Measurements from ENCODE around the gene GRAMD1C.

Gene GRAMD1C

DNA sequence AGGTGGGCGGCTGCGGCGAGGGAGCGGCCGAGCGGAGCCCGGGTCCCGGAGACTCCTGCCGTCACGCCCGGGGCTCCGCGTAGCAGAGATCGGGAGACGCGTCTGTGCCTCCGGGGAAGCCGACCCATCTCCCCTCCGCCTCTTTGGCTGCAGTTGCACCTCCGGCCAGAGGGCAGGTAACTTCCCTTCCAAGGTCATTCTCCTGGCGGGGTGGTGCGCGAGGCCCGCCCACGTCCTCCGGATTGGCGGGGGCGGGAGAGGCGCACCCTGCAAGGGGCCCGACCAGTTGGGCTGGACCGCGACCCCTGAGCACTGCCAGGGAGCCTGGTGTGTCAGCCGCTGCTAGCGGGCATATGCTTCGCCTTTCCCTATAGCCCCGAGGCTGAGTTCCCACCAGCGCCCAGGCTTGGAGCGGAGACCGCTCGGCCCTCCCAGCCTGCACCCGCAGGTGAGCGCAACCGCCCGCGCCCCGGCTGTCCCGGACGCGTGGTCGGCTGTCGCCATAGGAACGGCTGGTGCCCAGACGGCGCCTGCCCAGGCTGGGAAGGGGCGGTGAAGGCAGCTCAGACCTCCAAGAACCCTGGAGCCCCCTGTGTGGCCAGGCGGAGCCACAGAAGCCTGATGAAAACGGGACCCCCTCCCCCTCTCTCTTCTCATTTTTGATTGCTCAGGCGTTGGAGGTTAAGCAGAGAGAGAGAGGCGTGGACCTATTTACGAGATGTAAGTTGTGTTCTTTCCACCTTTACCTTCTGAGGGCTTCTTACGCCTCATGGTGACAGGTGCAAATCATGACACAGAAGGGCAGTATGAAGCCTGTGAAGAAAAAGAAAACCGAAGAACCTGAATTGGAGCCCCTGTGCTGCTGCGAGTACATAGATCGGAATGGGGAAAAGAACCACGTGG is 109.7 kb downstream of the GRAMD1C start:
- DNase-seq (ENCODE audit: low read depth in 2 of 2), result no peak

- DNase-seq (ENCODE audit: low read depth in 2 of 2), result no peak
These were observed 114.3 kb downstream of the GRAMD1C start for GRCh38 chr3:113952921-113953320.

DNA sequence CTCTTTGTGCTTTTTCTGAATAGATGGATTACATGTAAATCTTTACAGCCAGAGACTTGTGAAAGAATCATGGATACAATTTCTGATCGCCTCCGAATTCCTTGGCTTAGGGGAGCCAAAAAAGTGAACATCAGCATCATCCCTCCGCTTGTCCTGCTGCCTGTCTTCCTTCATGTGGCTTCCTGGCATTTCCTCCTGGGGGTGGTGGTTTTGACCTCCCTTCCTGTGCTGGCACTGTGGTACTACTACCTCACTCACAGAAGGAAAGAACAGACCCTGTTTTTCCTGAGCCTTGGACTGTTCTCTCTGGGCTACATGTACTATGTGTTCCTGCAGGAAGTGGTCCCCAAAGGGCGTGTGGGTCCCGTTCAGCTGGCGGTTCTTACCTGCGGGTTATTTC is 115.1 kb downstream of the GRAMD1C start:
- DNase-seq (ENCODE audit: low read depth in 2 of 2), result no peak

GRCh38 chr3:113954091-113954685 is 115.6 kb downstream of the GRAMD1C start:
- no peak for DNase-seq (ENCODE audit: low read depth in 2 of 2)

DNA sequence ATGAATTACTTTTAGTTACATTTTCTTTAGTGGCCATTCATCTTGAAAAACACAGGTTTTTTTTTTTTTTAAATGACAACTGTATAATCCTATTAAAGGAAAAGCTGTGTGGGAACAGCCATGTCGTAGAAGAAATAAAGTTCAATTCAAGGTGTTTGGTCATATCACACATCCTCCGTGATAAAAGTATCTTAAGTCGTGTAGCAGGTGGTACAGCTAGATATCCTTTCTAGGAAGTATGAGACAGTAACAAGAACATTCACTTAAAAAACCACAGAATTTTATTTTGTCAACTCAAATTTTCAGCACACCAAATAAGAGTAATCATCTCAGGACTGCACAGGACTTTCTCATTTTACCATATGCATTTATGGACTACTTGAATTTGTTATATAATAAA is 125.3 kb downstream of the GRAMD1C start:
- DNase-seq (ENCODE audit: low read depth in 2 of 2), result no peak

DNA sequence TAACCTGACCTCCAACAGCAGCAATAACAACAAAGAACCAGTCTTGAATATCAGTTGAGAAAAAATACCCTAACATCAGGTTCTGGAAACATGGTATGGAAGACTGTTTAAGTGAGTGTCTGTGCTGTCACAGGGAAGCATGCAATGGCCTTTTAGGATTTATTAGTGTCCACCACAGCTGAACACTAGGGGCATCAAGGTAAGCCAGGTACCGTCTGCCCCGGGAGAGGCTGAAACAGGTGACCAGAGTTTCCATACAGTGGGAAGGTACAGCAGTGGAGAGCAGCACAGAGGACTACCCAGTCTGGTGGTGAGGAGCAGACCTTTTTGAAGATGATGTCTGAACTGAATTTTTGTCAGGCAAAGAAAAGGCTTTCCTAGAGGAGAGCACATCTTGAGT is 127.6 kb downstream of the GRAMD1C start:
- no peak for DNase-seq (ENCODE audit: low read depth in 2 of 2)

DNA sequence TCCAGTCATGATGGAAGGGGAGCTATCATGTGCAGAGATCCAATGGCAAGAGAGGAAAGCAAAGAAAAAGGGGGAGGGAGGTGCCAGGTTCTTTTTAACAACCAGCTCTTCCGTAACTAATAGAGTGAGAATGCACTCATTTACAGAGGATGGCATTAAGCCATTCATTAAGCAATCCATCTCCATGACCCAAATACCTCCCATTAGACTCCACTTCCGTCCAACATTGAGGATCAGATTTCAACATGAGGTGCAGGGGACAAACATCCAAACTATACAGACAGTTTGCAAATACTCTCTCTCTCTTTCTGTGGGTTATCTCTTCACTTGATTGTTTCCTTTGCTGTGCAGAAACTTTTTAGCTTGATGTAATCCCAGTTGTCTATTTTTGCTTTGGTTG is 130.4 kb downstream of the GRAMD1C start:
- DNase-seq (ENCODE audit: low read depth in 2 of 2), result no peak

DNA sequence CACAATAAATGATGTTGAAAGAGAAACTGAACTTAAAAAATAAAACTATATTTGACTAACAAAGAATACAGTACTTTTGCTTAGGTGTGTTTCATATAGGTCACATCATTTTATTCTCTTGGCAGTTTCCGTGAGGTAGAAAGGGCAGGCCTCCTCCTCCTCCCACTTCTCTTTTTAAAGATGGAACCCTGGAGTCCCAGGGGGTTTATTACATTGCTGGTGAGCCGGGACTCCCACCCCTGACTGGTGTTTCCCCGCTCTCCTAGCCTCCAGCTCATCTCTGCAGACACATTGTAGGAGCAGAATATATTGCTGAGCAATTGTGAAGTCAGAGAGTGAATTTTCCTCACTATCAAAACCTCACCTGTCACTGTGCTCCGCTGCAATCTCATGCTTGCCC is 139.2 kb downstream of the GRAMD1C start:
- DNase-seq (ENCODE audit: low read depth in 2 of 2), result no peak

GRCh38 chr3:113979916-113980315 is 141.3 kb downstream of the GRAMD1C start:
- no peak for DNase-seq (ENCODE audit: low read depth in 2 of 2)

DNA sequence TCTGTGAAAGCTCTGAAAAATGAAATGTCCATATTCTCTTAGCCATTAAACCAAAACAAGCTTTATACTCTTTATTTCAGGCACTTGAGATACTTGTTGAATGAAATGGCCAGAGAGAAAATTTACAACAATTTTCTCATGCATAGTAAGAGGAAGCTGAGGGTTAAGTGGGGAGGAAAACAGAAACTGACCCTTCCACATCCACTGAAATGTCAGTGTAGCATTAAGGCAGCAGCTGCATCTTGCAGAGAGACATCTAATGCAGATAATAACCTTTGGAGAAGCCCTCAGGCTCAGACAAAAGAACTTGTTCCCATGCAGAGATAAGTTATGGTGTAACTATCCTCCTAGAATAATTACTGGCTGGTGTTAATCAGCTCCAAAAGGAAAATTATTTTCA is 143.2 kb downstream of the GRAMD1C start:
- DNase-seq (ENCODE audit: low read depth in 2 of 2), result no peak

DNA sequence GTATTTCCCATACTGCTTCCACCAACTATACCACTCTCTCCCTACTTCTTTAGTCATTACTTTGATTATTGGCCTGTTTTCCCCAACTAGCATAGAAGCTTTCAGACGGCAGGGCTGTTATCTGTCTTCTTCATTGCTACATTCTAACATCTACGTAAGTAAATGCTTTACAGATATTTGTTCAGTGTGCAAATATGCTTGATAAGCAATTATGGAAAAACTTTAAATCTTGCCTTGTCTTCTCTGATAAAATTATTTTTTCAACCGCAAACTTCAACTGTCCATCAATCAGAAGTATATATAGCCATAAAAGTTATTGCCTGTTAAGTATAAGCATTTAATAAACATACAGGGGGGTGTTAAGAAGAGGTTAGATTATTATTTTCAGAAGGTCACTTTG is 145.0 kb downstream of the GRAMD1C start:
- DNase-seq (ENCODE audit: low read depth in 2 of 2), result no peak

DNA sequence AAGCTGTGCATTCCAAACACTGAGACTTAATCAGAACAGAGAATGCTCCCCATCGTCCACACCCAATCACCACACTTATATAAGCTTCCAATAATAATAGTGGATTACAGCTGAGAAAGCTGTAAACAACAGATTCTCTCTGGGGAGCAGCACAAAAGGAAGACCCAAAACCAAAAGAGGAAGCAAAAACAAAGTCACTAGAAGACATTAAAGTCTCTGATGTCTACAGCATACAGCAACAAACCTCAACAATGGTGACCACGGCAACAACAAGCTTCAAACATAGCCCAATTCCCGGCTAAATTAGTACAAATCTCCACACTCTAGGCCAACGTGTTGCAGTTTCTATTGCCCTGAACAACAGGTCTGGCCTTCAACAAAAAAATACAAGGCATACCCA is 147.0 kb downstream of the GRAMD1C start:
- no peak for DNase-seq (ENCODE audit: low read depth in 2 of 2)
